K562 (cell line): Measurements from ENCODE around the gene RBM7. TPM values are rescaled to one million over a fixed set of nuclear protein-coding genes. Genes with fewer than 3 reads are reported as not detected.

Source experiments
- TFE3 ChIP-seq: fragments of 450-650 bp; formaldehyde crosslinking; IDR thresholded peaks from 2 replicates; pipeline ENCODE4 v1.4.0; 2020; ENCODE audit warnings: mild to moderate bottlenecking, mixed read lengths
- ZNF589 ChIP-seq: fragments of 200-800 bp; sonication (Bioruptor generic); IDR thresholded peaks from 2 replicates; pipeline ENCODE4 v1.6.1; 2016; ENCODE audit warnings: low read depth, missing genetic modification characterization, missing compliant biosample characterization
- ZNF699 ChIP-seq: fragments of 250-450 bp; sonication (Bioruptor Pico); IDR thresholded peaks from 2 replicates; pipeline ENCODE4 v1.8.0; 2021; ENCODE audit warnings: mild to moderate bottlenecking, moderate library complexity; ENCODE audit not compliant: insufficient replicate concordance
- polyA plus RNA-seq, 8 experiments: library from polyadenylated mRNA; depleted of rRNA in 4 of 8; stranded (reverse) in 5 of 8; unstranded in 3 of 8; fragments of >200 nt; fragmentation: Nextera tagmentation in 2 of 8; fragmentation: Illumina TruSeq in 1 of 8; extraction: Ambion mirVana in 2 of 8; extraction: Trizol in 1 of 8; gene quantifications; 2 replicates each; pipeline versions ENCODE4 v1.2.1 to v1.2.3, GENCODE V29; 2011 to 2014; ENCODE audit warnings: inconsistent platforms in 1 of 8, missing spikeins in 1 of 8
- total RNA-seq, 7 experiments: library from RNA; depleted of rRNA in 6 of 7; stranded (reverse); fragments of >200 nt in 6 of 7; fragmentation: Illumina TruSeq in 2 of 7; extraction: Trizol in 2 of 7; gene quantifications; 2 replicates each; pipeline versions ENCODE4 v1.2.1 to v1.2.3, GENCODE V29; 2011 to 2021; ENCODE audit warnings: low replicate concordance in 1 of 7
- TF ChIP-seq, protein P1 (sequence below): fragments of 200-600 bp; sonication (generic); IDR thresholded peaks from one replicate; pipeline ENCODE4 v1.6.1; 2012; ENCODE audit warnings: mild to moderate bottlenecking, low read depth, low read length, inconsistent platforms
- TF ChIP-seq, protein P2 (sequence below): fragments of 250-450 bp; sonication (Bioruptor Pico); IDR thresholded peaks from 2 replicates; pipeline ENCODE4 v1.8.0; 2021; ENCODE audit warnings: borderline replicate concordance, mild to moderate bottlenecking, moderate library complexity; ENCODE audit not compliant: poor library complexity, severe bottlenecking

RBM7 gene
- total and polyA plus RNA-seq, 9 of the 15 experiments (the other 6 are each of a cell fraction or from before 2014, with no cell fraction given), result 26.0 to 76.8 (median 49.6) TPM

GRCh38 chr11:114447892-114448291, 47.4 kb downstream of the RBM7 start (continued):
- TF ChIP-seq, protein P1, sequence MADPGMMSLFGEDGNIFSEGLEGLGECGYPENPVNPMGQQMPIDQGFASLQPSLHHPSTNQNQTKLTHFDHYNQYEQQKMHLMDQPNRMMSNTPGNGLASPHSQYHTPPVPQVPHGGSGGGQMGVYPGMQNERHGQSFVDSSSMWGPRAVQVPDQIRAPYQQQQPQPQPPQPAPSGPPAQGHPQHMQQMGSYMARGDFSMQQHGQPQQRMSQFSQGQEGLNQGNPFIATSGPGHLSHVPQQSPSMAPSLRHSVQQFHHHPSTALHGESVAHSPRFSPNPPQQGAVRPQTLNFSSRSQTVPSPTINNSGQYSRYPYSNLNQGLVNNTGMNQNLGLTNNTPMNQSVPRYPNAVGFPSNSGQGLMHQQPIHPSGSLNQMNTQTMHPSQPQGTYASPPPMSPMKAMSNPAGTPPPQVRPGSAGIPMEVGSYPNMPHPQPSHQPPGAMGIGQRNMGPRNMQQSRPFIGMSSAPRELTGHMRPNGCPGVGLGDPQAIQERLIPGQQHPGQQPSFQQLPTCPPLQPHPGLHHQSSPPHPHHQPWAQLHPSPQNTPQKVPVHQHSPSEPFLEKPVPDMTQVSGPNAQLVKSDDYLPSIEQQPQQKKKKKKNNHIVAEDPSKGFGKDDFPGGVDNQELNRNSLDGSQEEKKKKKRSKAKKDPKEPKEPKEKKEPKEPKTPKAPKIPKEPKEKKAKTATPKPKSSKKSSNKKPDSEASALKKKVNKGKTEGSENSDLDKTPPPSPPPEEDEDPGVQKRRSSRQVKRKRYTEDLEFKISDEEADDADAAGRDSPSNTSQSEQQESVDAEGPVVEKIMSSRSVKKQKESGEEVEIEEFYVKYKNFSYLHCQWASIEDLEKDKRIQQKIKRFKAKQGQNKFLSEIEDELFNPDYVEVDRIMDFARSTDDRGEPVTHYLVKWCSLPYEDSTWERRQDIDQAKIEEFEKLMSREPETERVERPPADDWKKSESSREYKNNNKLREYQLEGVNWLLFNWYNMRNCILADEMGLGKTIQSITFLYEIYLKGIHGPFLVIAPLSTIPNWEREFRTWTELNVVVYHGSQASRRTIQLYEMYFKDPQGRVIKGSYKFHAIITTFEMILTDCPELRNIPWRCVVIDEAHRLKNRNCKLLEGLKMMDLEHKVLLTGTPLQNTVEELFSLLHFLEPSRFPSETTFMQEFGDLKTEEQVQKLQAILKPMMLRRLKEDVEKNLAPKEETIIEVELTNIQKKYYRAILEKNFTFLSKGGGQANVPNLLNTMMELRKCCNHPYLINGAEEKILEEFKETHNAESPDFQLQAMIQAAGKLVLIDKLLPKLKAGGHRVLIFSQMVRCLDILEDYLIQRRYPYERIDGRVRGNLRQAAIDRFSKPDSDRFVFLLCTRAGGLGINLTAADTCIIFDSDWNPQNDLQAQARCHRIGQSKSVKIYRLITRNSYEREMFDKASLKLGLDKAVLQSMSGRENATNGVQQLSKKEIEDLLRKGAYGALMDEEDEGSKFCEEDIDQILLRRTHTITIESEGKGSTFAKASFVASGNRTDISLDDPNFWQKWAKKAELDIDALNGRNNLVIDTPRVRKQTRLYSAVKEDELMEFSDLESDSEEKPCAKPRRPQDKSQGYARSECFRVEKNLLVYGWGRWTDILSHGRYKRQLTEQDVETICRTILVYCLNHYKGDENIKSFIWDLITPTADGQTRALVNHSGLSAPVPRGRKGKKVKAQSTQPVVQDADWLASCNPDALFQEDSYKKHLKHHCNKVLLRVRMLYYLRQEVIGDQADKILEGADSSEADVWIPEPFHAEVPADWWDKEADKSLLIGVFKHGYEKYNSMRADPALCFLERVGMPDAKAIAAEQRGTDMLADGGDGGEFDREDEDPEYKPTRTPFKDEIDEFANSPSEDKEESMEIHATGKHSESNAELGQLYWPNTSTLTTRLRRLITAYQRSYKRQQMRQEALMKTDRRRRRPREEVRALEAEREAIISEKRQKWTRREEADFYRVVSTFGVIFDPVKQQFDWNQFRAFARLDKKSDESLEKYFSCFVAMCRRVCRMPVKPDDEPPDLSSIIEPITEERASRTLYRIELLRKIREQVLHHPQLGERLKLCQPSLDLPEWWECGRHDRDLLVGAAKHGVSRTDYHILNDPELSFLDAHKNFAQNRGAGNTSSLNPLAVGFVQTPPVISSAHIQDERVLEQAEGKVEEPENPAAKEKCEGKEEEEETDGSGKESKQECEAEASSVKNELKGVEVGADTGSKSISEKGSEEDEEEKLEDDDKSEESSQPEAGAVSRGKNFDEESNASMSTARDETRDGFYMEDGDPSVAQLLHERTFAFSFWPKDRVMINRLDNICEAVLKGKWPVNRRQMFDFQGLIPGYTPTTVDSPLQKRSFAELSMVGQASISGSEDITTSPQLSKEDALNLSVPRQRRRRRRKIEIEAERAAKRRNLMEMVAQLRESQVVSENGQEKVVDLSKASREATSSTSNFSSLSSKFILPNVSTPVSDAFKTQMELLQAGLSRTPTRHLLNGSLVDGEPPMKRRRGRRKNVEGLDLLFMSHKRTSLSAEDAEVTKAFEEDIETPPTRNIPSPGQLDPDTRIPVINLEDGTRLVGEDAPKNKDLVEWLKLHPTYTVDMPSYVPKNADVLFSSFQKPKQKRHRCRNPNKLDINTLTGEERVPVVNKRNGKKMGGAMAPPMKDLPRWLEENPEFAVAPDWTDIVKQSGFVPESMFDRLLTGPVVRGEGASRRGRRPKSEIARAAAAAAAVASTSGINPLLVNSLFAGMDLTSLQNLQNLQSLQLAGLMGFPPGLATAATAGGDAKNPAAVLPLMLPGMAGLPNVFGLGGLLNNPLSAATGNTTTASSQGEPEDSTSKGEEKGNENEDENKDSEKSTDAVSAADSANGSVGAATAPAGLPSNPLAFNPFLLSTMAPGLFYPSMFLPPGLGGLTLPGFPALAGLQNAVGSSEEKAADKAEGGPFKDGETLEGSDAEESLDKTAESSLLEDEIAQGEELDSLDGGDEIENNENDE, result no peak
- TF ChIP-seq TFE3 (CRISPR knock-in tag), result no peak
- TF ChIP-seq ZNF699 (CRISPR knock-in tag), result no peak
- peak; percentile 46; the same call in 1 of the 2 replicates for TF ChIP-seq ZNF589 (CRISPR knock-in tag)
- TF ChIP-seq, protein P2, sequence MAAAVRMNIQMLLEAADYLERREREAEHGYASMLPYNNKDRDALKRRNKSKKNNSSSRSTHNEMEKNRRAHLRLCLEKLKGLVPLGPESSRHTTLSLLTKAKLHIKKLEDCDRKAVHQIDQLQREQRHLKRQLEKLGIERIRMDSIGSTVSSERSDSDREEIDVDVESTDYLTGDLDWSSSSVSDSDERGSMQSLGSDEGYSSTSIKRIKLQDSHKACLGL (CRISPR knock-in tag), result no peak
